ENCODE results near the gene MYBPC1.

DNA sequence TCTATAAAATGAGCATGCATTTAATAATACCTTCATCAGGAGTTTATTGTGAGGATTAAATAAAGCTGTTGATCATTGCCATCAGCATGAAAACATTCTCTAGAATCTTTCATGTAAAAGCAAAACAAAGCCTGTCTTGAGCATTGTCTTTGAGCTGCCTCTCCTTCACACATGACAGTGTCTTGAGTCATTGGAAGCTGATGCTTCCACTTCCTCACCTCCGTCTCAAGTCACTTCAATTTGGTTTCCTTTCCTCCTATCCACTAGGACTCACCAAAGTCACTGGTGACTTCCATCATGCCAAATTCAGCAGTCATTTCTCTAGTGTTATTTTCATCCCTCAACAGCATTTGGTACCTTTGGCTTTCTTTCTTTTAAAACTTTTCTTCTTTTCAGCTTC is 31.6 kb upstream of the MYBPC1 start:
- no peak for TF ChIP-seq POLR2A (IDR thresholded peaks at IDR 0.05; ENCODE audit: extremely low read depth, insufficient read length)
- TF ChIP-seq, protein P1, sequence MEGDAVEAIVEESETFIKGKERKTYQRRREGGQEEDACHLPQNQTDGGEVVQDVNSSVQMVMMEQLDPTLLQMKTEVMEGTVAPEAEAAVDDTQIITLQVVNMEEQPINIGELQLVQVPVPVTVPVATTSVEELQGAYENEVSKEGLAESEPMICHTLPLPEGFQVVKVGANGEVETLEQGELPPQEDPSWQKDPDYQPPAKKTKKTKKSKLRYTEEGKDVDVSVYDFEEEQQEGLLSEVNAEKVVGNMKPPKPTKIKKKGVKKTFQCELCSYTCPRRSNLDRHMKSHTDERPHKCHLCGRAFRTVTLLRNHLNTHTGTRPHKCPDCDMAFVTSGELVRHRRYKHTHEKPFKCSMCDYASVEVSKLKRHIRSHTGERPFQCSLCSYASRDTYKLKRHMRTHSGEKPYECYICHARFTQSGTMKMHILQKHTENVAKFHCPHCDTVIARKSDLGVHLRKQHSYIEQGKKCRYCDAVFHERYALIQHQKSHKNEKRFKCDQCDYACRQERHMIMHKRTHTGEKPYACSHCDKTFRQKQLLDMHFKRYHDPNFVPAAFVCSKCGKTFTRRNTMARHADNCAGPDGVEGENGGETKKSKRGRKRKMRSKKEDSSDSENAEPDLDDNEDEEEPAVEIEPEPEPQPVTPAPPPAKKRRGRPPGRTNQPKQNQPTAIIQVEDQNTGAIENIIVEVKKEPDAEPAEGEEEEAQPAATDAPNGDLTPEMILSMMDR (IDR thresholded peaks at IDR 0.05; ENCODE audit: low read depth, low read length): no peak
- TF ChIP-seq, protein P2, sequence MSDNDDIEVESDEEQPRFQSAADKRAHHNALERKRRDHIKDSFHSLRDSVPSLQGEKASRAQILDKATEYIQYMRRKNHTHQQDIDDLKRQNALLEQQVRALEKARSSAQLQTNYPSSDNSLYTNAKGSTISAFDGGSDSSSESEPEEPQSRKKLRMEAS (IDR thresholded peaks at IDR 0.05; ENCODE audit: low read depth, low read length): no peak
